Adipocyte (in vitro differentiated cells): ENCODE data around the gene STXBP6.

Experiments used
- DNase-seq: peaks from one replicate; pipeline ENCODE4 v3.0.0-alpha.2; 2015; ENCODE audit warnings: low read depth
- H3K27me3 ChIP-seq: replicated peaks from 2 replicates; pipeline ENCODE4 v1.7.0; 2013; ENCODE audit warnings: mild to moderate bottlenecking, low read length, moderate library complexity; ENCODE audit not compliant: control insufficient read depth, insufficient read depth
- H3K36me3 ChIP-seq: 2 replicates; pipeline ENCODE4 v1.7.0; 2013; ENCODE audit warnings: low read length, mild to moderate bottlenecking, moderate library complexity; ENCODE audit not compliant: control insufficient read depth, insufficient read depth, severe bottlenecking
- H3K4me1 ChIP-seq: 2 replicates; pipeline ENCODE4 v1.7.0; 2013; ENCODE audit warnings: mild to moderate bottlenecking, low read length, moderate library complexity; ENCODE audit not compliant: control insufficient read depth, insufficient read depth
- H3K4me3 ChIP-seq: 2 replicates; pipeline ENCODE4 v1.7.0; 2013; ENCODE audit warnings: mild to moderate bottlenecking, low read length, moderate library complexity
- H3K9ac ChIP-seq: 2 replicates; pipeline ENCODE4 v1.7.0; 2013; ENCODE audit warnings: mild to moderate bottlenecking, low read length, moderate library complexity
- H3K9me3 ChIP-seq: 2 replicates; pipeline ENCODE4 v1.7.0; 2013; ENCODE audit warnings: mild to moderate bottlenecking, low read length, moderate library complexity; ENCODE audit not compliant: control insufficient read depth

STXBP6 gene

DNA sequence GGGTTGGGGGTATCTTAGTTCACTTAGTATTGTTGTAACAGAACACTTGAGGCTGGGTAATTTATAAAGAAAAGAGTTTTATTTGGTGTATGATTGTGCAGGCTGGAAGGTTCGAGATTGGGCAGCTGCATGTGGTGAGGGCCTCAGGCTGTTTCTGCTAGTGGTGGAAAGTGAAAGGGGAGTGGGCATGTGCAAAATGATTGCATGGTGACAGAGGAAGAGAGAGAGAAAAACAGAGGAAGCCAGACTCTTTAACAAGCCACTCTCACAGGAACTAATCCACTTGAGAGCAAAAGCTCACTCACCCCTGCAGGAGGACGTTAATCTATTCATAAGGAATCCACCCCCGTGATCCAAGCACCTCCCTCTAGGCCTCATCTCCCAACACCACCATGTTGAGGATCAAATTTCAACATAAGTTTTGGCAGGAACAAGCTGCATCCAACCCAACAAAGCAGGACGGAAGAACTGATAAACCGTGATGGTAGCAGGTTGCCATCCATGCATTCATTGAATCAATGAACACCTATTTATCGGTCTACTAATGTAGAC, 251.0 kb downstream of the STXBP6 start:
- Histone ChIP-seq H3K9ac (no peak overlapping the region), H3K36me3 (no peaks in the 10 kb centered on the region)
- DNase-seq, result no peak

DNA sequence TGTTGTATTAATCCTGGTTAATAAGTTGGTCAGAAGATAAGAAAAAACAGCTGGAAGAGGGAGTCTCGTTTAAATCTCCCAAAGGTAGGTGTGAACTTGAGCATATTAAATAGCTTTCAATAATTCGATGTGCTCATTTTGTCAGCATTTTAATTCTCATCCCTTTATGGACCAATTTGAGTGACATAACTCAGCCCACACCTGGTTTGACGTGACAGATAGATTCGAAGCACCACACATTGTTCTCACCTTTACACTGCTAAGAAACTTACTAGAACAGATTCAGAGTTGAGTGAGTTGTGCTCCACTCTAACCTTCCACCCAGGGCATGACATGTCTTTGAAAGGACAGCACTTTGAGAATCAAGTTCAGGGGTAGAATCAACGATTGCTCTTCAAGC, 254.5 kb downstream of the STXBP6 start:
- no peaks in the 10 kb centered on the region for H3K4me1 ChIP-seq
- H3K9me3 ChIP-seq, result no peaks in the 10 kb centered on the region
- H3K36me3 ChIP-seq, result no peaks in the 10 kb centered on the region
- H3K4me3 ChIP-seq, result no peak overlapping the region
- DNase-seq, result no peak
- H3K9ac ChIP-seq, result no peak overlapping the region
- peaks cover under 1% of the 10 kb centered on the region for H3K27me3 ChIP-seq

More for the DNA sequence above, 251.0 kb downstream of the STXBP6 start:
- Histone ChIP-seq H3K27me3 (no peaks in the 10 kb centered on the region), H3K4me3 (no peak overlapping the region), H3K9me3 (no peaks in the 10 kb centered on the region), H3K4me1 (no peaks in the 10 kb centered on the region)

DNA sequence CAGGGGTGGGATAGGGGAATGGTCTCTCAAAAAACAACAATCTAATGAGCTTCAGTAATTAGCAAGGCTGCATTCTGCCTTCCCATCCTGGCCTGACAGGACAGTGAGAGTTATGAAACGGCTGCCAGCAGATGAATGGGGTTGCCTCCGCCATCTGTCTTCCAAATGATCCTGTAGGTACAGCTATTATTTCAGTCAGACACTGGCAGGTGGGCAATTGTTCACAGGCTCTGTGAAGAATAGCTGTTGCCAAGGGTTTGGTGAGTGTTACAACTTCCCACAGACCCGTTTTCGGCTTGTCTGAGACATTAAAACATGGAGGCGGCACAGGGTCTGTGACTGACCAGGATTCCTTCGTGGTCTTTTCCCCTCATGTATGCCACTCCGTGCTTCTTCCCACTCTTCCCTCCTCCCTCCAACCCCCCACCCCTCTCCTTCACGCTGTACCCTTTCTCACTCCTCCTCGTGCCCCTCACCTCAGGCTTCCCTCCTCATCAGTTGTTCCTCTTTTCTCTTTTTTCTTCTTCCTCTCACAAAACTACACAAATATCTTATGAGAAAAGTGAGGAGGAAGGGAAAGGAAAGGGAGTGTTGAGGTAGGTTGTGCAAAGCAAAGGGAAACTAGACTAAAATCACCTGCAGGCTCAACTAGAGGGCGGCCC, 255.2 kb downstream of the STXBP6 start:
- no peaks in the 10 kb centered on the region for H3K4me1 ChIP-seq
- no peak for DNase-seq
- no peaks in the 10 kb centered on the region for H3K36me3 ChIP-seq
- no peak overlapping the region for H3K9ac ChIP-seq
- no peak overlapping the region for H3K4me3 ChIP-seq
- H3K27me3 ChIP-seq, result peaks cover 4% of the 10 kb centered on the region
- H3K9me3 ChIP-seq, result no peaks in the 10 kb centered on the region

DNA sequence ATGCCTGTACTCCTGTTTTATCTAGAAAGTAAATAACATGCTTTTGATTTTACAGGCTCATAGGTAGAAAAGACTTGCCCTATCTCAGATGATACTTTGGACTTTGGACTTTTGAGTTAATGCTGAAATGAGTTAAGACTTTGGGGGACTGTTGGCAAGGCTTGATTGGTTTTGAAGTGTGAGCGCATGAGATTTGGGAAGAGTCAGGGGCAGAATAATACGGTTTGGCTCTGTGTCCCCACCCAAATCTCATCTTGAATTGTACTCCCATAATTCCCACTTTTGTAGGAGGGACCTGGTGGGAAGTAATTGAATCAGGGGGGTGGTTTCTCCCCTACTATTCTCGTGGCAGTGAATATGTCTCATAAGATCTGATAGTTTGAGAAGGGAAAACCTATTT, 259.8 kb downstream of the STXBP6 start:
- peaks cover 4% of the 10 kb centered on the region for H3K27me3 ChIP-seq
- H3K36me3 ChIP-seq, result no peaks in the 10 kb centered on the region
- H3K4me3 ChIP-seq, result no peak overlapping the region
- DNase-seq, result no peak
- no peaks in the 10 kb centered on the region for H3K4me1 ChIP-seq
- no peaks in the 10 kb centered on the region for H3K9me3 ChIP-seq
- H3K9ac ChIP-seq, result no peak overlapping the region

DNA sequence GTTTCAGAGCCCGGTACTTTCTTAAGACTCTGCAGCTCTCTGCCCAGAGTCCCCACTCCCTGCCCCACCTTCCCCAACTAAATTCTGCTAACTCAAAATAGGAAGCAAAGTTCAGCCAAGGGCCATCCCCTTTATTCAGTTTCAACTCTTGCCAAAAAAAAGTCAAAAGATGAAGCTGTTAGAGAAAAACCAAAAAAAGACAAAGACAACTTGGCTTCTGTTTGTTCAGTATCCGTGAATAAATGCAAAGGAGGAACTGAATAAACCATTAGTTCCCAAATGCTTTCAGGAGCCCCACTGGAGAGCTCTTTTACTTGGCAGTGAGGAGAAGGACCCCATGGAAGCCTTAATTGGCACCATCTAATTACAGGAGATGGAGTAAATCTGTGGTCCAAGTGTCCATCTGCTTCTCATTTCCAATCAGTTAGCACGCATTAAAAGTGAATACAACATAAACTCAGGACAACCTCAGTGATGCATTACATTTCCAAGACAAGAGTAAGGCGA, 260.5 kb downstream of the STXBP6 start:
- H3K27me3 ChIP-seq, result peaks cover 4% of the 10 kb centered on the region
- H3K9ac ChIP-seq, result no peak overlapping the region
- H3K9me3 ChIP-seq, result no peaks in the 10 kb centered on the region
- no peak overlapping the region for H3K4me3 ChIP-seq
- DNase-seq, result peak; percentile 18
- H3K4me1 ChIP-seq, result no peaks in the 10 kb centered on the region
- no peaks in the 10 kb centered on the region for H3K36me3 ChIP-seq

DNA sequence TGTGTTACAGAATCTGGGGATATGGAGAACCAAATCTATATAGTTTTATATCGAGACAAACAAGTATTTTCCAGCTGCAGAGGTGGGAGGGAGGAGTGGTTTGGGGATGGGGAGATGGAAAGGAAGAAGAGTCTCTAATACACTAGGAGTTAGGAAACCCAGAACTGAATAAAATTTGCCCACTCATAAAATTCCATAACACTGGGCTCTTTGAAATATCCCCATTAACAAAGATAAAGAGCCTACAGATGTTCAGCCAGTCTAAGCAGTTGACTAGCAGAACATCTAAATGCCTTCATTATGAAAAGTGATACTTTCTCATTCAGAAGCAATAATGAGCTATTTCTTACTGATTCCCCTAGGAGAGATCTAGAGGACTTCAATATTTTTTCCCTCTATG, 264.2 kb downstream of the STXBP6 start:
- H3K9me3 ChIP-seq, result no peaks in the 10 kb centered on the region
- no peak overlapping the region for H3K9ac ChIP-seq
- no peaks in the 10 kb centered on the region for H3K36me3 ChIP-seq
- peaks cover 4% of the 10 kb centered on the region for H3K27me3 ChIP-seq
- no peaks in the 10 kb centered on the region for H3K4me1 ChIP-seq
- DNase-seq, result no peak
- no peak overlapping the region for H3K4me3 ChIP-seq

DNA sequence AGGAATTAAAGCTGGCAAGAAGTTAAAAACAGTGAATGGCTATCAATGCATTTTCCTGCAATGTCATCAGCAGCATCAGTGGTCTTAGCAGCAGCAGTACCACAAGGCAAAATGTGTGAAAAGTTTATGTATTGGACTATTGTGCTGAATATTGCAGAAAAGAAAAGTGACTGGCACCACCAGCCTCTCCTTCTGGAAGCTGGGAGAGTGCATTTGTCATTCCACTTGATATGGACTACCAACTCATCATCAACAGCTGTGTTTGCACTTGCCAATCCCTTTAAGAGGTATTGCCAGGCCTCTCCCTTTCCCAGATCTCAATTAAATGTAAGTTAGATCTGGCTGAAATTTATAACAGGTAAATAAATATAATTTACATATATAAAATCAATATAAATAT, 265.0 kb downstream of the STXBP6 start:
- Histone ChIP-seq H3K9me3 (no peaks in the 10 kb centered on the region), H3K9ac (no peak overlapping the region), H3K27me3 (no peaks in the 10 kb centered on the region), H3K4me3 (no peak overlapping the region), H3K4me1 (no peaks in the 10 kb centered on the region), H3K36me3 (no peaks in the 10 kb centered on the region)
- no peak for DNase-seq

DNA sequence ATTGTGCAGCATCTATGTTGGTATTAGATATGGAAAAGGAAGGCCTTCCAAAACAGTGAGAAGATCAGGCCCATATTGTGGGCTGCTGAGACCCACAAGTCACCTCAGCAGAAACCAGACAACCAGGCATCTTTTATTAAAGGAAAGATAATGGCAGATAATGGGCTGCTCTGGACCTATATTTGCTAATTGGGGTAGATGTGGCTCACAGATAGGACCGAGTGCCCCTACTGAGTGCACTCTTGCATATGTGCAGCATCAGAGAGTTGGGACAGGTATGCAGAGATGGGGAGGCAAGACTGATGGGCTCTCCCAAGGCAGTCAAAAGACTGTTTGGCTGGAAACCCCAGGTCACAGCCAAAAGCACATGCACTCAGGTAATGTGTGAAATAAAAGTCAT, 266.2 kb downstream of the STXBP6 start:
- no peaks in the 10 kb centered on the region for H3K27me3 ChIP-seq
- H3K9ac ChIP-seq, result no peak overlapping the region
- no peaks in the 10 kb centered on the region for H3K4me1 ChIP-seq
- H3K36me3 ChIP-seq, result no peaks in the 10 kb centered on the region
- no peaks in the 10 kb centered on the region for H3K9me3 ChIP-seq
- DNase-seq, result no peak
- no peak overlapping the region for H3K4me3 ChIP-seq

DNA sequence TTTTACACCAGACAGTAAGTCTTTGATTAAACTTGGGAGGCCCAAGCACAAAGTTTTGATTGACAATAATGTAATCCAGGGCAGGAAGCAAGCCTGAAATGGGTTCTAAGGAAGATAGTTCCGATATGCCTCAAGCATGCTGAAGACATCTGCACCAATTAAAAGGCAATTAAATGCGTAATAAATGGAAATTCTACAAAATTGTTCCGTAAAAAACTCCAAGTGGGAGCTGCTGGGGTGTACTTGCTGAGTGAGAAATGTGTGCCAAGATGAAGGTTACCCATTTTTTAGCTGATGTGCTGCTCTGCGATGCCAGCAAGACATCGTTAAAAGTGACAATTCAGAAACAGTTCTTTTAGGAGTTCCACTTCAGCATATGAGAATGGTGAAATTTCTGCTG, 269.7 kb downstream of the STXBP6 start:
- H3K4me1 ChIP-seq, result no peaks in the 10 kb centered on the region
- H3K27me3 ChIP-seq, result no peaks in the 10 kb centered on the region
- no peaks in the 10 kb centered on the region for H3K9me3 ChIP-seq
- no peak overlapping the region for H3K4me3 ChIP-seq
- H3K9ac ChIP-seq, result no peak overlapping the region
- no peaks in the 10 kb centered on the region for H3K36me3 ChIP-seq
- DNase-seq, result no peak

DNA sequence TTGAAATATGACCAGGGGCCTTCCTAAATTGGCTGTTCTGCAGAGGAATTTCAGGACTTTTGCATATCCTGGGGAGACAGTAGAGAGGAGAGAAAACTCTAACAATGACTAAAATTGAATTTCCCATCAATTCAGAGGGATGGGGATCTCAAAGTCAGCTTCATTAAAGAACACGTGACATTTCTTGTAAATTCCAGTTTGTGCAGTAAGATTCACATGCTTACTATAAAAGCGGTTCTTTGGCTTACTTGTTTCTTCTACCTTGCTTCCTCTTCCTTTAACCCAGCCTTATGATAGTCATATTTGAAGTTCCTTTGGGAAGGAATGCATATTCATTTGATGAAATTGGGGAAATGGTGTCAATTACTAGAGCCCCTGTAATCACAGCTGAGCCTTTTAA, 272.3 kb downstream of the STXBP6 start:
- no peaks in the 10 kb centered on the region for H3K27me3 ChIP-seq
- DNase-seq, result no peak
- H3K4me3 ChIP-seq, result no peak overlapping the region
- no peaks in the 10 kb centered on the region for H3K4me1 ChIP-seq
- H3K9ac ChIP-seq, result no peak overlapping the region
- H3K36me3 ChIP-seq, result no peaks in the 10 kb centered on the region
- no peaks in the 10 kb centered on the region for H3K9me3 ChIP-seq

DNA sequence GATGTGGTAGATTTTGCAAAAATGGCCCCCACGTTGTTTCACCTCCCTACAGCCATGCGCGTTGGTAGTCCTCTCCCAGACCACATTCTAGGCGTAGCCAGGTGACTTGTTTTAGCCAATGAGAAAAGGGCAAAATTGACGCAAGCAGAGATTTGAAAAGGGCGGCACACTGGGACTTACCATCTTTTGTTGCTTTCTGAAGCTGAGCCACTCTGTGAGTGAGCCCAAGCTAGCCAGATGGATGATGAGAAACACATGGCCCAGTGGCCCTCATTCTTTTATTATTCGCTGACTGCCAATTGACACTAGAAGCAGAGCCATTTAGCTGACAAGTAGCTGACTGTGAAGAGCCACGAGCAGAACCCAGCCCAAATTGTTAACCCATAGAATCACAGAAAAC, 274.0 kb downstream of the STXBP6 start:
- H3K9me3 ChIP-seq, result no peaks in the 10 kb centered on the region

More for the DNA sequence above, 274.0 kb downstream of the STXBP6 start:
- no peak for DNase-seq
- no peaks in the 10 kb centered on the region for H3K36me3 ChIP-seq
- no peaks in the 10 kb centered on the region for H3K27me3 ChIP-seq
- H3K9ac ChIP-seq, result no peak overlapping the region
- H3K4me1 ChIP-seq, result no peaks in the 10 kb centered on the region
- H3K4me3 ChIP-seq, result no peak overlapping the region
